ENCODE measurements around the gene GAS2L2. TPM values are rescaled to one million over a fixed set of nuclear protein-coding genes. Genes with fewer than 3 reads are reported as not detected.

Gene GAS2L2
- total RNA-seq, 1 experiment from 2014 or later = 0.15 TPM

DNA sequence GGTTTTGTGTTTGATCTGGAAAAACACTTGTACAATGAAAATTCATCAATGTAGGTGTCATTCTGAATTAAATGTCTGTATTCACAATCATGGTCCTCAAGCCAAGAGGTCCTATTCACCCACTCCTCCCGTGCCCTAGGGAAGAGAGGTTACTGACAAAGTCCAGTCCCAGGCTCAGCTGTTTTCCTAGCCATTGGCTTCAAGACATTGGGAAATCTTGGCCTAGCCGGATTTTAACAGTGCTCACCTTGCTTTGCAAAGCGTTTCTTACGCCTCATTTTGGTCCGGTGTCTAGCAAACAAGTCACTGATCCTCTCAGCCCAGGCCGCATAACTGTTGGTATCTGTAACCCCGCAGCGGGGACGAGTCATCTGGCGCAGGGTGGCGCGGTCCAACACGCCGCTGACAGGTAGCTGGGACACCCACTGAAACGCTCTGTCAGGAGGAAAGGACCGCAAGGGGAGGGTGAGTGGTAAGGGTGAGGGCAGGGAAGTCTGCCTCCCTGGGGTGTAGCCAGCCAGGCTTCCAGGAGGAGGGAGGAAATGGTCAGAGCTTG lies 25.7 kb upstream of the GAS2L2 start:
- no peak overlapping the region for H3K27ac Mint-ChIP-seq
- ChIA-PET POLR2A (no interaction called here), CTCF (interaction anchor here (1.7 to 5.3 kb wide), 2 partner anchors 14 to 16 kb away, joined by 4 to 38 read pairs; no protein-coding TSS in a partner anchor)
- H3K9me3 Mint-ChIP-seq = no peaks in the 10 kb centered on the region
- TF ChIP-seq, protein P1, sequence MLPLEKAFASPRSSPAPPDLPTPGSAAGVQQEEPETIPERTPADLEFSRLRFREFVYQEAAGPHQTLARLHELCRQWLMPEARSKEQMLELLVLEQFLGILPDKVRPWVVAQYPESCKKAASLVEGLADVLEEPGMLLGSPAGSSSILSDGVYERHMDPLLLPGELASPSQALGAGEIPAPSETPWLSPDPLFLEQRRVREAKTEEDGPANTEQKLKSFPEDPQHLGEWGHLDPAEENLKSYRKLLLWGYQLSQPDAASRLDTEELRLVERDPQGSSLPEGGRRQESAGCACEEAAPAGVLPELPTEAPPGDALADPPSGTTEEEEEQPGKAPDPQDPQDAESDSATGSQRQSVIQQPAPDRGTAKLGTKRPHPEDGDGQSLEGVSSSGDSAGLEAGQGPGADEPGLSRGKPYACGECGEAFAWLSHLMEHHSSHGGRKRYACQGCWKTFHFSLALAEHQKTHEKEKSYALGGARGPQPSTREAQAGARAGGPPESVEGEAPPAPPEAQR (CRISPR knock-in tag; IDR thresholded peaks at IDR 0.05) = no peak
- TF ChIP-seq ZNF423 (CRISPR knock-in tag; IDR thresholded peaks at IDR 0.05) = no peak
- no peak for TF ChIP-seq NFATC4 (CRISPR knock-in tag; IDR thresholded peaks at IDR 0.05)
- no peak overlapping the region for H3K4me3 Mint-ChIP-seq
- no peaks in the 10 kb centered on the region for H3K36me3 Mint-ChIP-seq
- H3K27me3 Mint-ChIP-seq (ENCODE audit: low read depth) = no peaks in the 10 kb centered on the region; the same call in 1 of the 2 replicates
- DNase-seq (ENCODE audit: low spot score) (no peak), ATAC-seq (no peak)
- peaks cover 18% of the 10 kb centered on the region for H3K4me1 Mint-ChIP-seq

DNA sequence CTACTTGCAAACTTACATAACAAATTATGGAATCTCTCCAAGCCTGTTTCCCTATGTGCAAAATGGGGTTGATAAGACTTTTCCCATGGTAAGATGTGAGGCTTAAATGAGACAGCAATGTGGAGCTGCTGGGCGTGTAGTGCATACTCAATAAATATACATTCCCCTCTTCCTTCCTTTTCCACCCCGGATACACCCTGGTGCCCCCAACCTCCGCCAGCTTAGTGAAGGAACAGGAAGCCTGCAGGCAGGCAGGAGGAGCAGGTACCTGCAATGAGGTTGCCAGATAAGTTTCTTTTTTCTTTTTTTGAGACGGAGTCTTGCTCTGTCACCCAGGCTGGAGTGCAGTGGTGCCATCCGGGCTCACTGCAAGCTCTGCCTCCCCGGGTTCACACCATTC lies 22.5 kb upstream of the GAS2L2 start:
- H3K36me3 Mint-ChIP-seq = no peaks in the 10 kb centered on the region
- DNase-seq (ENCODE audit: low spot score) = no peak
- no peak overlapping the region for H3K4me3 Mint-ChIP-seq
- ATAC-seq = no peak
- ChIA-PET CTCF (interaction anchor here (1.6 to 4.3 kb wide), 3 partner anchors 11 to 34 kb away, joined by 4 to 60 read pairs (median 17); partner anchors contain the start of gene TAF15), POLR2A (interaction anchor here (2.3 kb wide), 1 partner anchor 11 kb away, joined by 7 read pairs; no protein-coding TSS in a partner anchor)
- no peaks in the 10 kb centered on the region for H3K27me3 Mint-ChIP-seq (ENCODE audit: low read depth)
- H3K9me3 Mint-ChIP-seq = no peaks in the 10 kb centered on the region
- H3K27ac Mint-ChIP-seq = no peak overlapping the region
- H3K4me1 Mint-ChIP-seq = peaks cover 33% of the 10 kb centered on the region
- TF ChIP-seq, protein P2, sequence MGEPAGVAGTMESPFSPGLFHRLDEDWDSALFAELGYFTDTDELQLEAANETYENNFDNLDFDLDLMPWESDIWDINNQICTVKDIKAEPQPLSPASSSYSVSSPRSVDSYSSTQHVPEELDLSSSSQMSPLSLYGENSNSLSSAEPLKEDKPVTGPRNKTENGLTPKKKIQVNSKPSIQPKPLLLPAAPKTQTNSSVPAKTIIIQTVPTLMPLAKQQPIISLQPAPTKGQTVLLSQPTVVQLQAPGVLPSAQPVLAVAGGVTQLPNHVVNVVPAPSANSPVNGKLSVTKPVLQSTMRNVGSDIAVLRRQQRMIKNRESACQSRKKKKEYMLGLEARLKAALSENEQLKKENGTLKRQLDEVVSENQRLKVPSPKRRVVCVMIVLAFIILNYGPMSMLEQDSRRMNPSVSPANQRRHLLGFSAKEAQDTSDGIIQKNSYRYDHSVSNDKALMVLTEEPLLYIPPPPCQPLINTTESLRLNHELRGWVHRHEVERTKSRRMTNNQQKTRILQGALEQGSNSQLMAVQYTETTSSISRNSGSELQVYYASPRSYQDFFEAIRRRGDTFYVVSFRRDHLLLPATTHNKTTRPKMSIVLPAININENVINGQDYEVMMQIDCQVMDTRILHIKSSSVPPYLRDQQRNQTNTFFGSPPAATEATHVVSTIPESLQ (CRISPR knock-in tag; IDR thresholded peaks at IDR 0.05) = no peak
- TF ChIP-seq, protein P3, sequence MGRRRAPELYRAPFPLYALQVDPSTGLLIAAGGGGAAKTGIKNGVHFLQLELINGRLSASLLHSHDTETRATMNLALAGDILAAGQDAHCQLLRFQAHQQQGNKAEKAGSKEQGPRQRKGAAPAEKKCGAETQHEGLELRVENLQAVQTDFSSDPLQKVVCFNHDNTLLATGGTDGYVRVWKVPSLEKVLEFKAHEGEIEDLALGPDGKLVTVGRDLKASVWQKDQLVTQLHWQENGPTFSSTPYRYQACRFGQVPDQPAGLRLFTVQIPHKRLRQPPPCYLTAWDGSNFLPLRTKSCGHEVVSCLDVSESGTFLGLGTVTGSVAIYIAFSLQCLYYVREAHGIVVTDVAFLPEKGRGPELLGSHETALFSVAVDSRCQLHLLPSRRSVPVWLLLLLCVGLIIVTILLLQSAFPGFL (CRISPR knock-in tag; IDR thresholded peaks at IDR 0.05; ENCODE audit: borderline replicate concordance) = no peak
- no peak for TF ChIP-seq SMAD4 (CRISPR knock-in tag; IDR thresholded peaks at IDR 0.05)
- TF ChIP-seq NFE2L1 (CRISPR knock-in tag; IDR thresholded peaks at IDR 0.05) = no peak
- TF ChIP-seq, protein P4, sequence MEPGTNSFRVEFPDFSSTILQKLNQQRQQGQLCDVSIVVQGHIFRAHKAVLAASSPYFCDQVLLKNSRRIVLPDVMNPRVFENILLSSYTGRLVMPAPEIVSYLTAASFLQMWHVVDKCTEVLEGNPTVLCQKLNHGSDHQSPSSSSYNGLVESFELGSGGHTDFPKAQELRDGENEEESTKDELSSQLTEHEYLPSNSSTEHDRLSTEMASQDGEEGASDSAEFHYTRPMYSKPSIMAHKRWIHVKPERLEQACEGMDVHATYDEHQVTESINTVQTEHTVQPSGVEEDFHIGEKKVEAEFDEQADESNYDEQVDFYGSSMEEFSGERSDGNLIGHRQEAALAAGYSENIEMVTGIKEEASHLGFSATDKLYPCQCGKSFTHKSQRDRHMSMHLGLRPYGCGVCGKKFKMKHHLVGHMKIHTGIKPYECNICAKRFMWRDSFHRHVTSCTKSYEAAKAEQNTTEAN (CRISPR knock-in tag; IDR thresholded peaks at IDR 0.05) = no peak
- TF ChIP-seq, protein P5, sequence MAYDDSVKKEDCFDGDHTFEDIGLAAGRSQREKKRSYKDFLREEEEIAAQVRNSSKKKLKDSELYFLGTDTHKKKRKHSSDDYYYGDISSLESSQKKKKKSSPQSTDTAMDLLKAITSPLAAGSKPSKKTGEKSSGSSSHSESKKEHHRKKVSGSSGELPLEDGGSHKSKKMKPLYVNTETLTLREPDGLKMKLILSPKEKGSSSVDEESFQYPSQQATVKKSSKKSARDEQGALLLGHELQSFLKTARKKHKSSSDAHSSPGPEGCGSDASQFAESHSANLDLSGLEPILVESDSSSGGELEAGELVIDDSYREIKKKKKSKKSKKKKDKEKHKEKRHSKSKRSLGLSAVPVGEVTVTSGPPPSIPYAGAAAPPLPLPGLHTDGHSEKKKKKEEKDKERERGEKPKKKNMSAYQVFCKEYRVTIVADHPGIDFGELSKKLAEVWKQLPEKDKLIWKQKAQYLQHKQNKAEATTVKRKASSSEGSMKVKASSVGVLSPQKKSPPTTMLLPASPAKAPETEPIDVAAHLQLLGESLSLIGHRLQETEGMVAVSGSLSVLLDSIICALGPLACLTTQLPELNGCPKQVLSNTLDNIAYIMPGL (CRISPR knock-in tag; IDR thresholded peaks at IDR 0.05) = no peak
- TF ChIP-seq PRRX2 (CRISPR knock-in tag; IDR thresholded peaks at IDR 0.05) = no peak

DNA sequence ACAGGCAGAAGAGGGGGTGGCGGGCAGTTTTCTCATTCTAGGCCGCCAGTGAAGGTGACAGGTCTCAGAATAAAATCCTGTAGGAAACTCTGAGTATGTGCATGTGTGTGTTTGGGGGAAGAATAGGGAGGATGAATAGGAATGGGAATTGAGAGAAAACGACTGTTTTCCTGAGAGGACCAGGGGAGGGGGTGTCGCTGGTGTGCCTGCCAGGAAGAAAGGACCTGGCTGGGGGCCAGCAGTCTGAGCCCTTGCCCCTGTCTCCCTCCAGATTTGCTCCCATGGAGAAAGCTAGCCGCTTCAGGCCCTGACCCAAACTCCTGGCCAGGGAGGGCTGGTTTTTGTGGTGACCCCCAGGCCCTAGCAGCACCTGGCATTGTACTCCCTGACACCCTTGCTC lies 22.0 kb upstream of the GAS2L2 start:
- Mint-ChIP-seq H3K27ac (no peak overlapping the region), H3K4me1 (peaks cover 33% of the 10 kb centered on the region), H3K9me3 (0 out of 2 replicates have a peak, but pooled peaks cover 3% of the 10 kb centered on the region), H3K4me3 (no peak overlapping the region), H3K36me3 (no peaks in the 10 kb centered on the region), H3K27me3 (ENCODE audit: low read depth) (no peaks in the 10 kb centered on the region)
- no peak for DNase-seq (ENCODE audit: low spot score)
- ATAC-seq = no peak
- POLR2A ChIA-PET = interaction anchor here (1.1 kb wide), 1 partner anchor 11 kb away, joined by 3 read pairs; no protein-coding TSS in a partner anchor
- CTCF ChIA-PET = interaction anchor here (1.2 to 4.3 kb wide), 4 partner anchors 10 to 74 kb away, joined by 3 to 60 read pairs (median 10); partner anchors contain the start of gene TAF15
- TF ChIP-seq, protein P6, sequence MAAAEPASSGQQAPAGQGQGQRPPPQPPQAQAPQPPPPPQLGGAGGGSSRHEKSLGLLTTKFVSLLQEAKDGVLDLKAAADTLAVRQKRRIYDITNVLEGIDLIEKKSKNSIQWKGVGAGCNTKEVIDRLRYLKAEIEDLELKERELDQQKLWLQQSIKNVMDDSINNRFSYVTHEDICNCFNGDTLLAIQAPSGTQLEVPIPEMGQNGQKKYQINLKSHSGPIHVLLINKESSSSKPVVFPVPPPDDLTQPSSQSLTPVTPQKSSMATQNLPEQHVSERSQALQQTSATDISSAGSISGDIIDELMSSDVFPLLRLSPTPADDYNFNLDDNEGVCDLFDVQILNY (CRISPR knock-in tag; IDR thresholded peaks at IDR 0.05) = no peak
- TF ChIP-seq, protein P7, sequence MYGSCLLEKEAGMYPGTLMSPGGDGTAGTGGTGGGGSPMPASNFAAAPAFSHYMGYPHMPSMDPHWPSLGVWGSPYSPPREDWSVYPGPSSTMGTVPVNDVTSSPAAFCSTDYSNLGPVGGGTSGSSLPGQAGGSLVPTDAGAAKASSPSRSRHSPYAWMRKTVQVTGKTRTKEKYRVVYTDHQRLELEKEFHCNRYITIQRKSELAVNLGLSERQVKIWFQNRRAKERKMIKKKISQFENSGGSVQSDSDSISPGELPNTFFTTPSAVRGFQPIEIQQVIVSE (CRISPR knock-in tag; IDR thresholded peaks at IDR 0.05; ENCODE audit: borderline replicate concordance) = no peak
- TF ChIP-seq ELF4 (CRISPR knock-in tag; IDR thresholded peaks at IDR 0.05; ENCODE audit: low read depth) (no peak), NFATC4 (CRISPR knock-in tag; IDR thresholded peaks at IDR 0.05) (no peak)
- TF ChIP-seq, protein P8, sequence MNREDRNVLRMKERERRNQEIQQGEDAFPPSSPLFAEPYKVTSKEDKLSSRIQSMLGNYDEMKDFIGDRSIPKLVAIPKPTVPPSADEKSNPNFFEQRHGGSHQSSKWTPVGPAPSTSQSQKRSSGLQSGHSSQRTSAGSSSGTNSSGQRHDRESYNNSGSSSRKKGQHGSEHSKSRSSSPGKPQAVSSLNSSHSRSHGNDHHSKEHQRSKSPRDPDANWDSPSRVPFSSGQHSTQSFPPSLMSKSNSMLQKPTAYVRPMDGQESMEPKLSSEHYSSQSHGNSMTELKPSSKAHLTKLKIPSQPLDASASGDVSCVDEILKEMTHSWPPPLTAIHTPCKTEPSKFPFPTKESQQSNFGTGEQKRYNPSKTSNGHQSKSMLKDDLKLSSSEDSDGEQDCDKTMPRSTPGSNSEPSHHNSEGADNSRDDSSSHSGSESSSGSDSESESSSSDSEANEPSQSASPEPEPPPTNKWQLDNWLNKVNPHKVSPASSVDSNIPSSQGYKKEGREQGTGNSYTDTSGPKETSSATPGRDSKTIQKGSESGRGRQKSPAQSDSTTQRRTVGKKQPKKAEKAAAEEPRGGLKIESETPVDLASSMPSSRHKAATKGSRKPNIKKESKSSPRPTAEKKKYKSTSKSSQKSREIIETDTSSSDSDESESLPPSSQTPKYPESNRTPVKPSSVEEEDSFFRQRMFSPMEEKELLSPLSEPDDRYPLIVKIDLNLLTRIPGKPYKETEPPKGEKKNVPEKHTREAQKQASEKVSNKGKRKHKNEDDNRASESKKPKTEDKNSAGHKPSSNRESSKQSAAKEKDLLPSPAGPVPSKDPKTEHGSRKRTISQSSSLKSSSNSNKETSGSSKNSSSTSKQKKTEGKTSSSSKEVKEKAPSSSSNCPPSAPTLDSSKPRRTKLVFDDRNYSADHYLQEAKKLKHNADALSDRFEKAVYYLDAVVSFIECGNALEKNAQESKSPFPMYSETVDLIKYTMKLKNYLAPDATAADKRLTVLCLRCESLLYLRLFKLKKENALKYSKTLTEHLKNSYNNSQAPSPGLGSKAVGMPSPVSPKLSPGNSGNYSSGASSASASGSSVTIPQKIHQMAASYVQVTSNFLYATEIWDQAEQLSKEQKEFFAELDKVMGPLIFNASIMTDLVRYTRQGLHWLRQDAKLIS (CRISPR knock-in tag; IDR thresholded peaks at IDR 0.05; ENCODE audit: borderline replicate concordance) = no peak
- TF ChIP-seq, protein P9, sequence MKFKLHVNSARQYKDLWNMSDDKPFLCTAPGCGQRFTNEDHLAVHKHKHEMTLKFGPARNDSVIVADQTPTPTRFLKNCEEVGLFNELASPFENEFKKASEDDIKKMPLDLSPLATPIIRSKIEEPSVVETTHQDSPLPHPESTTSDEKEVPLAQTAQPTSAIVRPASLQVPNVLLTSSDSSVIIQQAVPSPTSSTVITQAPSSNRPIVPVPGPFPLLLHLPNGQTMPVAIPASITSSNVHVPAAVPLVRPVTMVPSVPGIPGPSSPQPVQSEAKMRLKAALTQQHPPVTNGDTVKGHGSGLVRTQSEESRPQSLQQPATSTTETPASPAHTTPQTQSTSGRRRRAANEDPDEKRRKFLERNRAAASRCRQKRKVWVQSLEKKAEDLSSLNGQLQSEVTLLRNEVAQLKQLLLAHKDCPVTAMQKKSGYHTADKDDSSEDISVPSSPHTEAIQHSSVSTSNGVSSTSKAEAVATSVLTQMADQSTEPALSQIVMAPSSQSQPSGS (CRISPR knock-in tag; IDR thresholded peaks at IDR 0.05; ENCODE audit: borderline replicate concordance, low read depth) = no peak
